ENCODE data around the gene ZBTB20.

Gene ZBTB20

DNA sequence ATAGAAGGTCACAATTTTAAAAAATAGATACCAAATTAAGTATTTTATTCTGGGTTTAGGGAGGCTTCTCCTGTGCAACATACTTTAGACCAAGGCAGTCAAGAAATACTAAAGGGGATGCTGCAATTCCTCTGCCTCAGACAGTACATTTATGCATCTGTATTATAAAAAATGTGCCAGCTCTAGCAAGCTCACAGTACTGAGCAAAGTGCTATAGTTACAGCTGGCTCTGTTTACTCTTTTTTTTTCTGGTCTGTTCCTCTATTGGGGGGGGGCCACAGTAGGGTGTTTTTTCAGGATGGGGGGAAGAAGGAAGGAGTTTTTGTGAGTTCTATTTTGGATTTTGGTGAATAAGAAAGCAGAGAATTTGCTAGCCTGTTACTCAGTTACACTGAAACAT lies 668.3 kb downstream of the ZBTB20 start:
- DNase-seq (ENCODE audit: low spot score) = no peak

GRCh38 chr3:114476511-114476910 lies 670.6 kb downstream of the ZBTB20 start:
- DNase-seq (ENCODE audit: low spot score) = no peak

GRCh38 chr3:114471478-114471877 lies 675.6 kb downstream of the ZBTB20 start:
- DNase-seq (ENCODE audit: low spot score) = no peak

- DNase-seq (ENCODE audit: low spot score) = no peak
These were observed 678.0 kb downstream of the ZBTB20 start for GRCh38 chr3:114469070-114469469.

GRCh38 chr3:114466816-114467215 lies 680.3 kb downstream of the ZBTB20 start:
- no peak for DNase-seq (ENCODE audit: low spot score)

DNA sequence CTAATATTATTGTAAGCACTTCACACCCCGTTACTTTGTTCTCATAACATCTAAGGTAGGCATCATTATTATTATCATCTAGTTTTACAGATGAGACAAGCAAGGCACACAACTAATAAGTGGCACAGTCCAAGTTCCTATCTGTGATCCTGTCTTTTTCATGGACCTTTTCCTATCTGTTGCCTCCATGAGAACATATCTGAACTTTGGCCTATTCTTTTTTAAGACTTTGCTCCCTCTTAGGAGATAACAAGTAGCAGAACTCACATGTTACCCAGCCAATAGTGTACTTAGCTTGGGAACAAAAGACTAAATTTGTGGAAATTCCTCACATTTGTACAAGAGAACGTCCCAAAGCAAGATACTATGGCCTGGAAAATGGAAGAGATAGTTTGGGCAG lies 680.8 kb downstream of the ZBTB20 start:
- no peak for DNase-seq (ENCODE audit: low spot score)

- no peak for DNase-seq (ENCODE audit: low spot score)
These were observed 682.5 kb downstream of the ZBTB20 start for GRCh38 chr3:114464548-114464947.

DNA sequence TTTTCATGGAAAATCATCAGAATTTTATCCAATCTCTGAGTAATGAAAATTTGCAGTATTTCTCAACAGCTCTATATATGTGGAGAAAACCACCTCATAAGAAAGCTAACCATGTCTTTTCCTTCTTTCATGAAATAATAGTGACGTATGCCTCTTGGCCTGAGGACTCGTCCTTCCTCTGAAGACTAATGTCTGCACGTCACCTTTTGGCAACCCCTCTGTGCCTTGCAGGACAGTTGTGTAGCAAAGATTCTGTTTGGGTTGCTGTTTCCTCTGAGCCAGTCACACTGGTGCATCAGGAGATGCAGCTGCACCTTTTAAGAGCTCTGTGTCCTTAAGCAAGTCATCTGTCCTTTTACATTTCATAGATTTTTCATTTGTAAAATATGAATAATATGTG lies 684.3 kb downstream of the ZBTB20 start:
- no peak for DNase-seq (ENCODE audit: low spot score)

DNA sequence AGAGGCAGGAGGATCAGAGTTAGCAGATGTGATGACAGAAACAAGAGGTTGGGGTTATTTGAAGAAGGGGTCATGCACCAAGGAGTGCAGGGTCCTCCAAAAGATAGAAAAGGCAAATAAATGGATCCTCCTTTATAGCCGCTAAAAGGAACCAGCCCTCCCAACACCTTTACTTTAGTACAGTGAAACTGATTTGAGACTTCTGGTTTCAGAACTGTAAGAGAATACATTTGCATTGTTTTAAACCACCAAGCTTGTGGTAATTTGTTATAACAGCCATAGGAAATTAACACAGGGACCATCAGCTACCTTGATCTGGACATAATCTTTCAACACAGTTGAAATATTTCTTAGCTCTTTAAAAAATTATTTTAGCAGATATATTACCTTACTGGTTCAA lies 686.6 kb downstream of the ZBTB20 start:
- DNase-seq (ENCODE audit: low spot score) = no peak

GRCh38 chr3:114456742-114457141 lies 690.3 kb downstream of the ZBTB20 start:
- no peak for DNase-seq (ENCODE audit: low spot score)

GRCh38 chr3:114455432-114455831 lies 691.7 kb downstream of the ZBTB20 start:
- DNase-seq (ENCODE audit: low spot score) = no peak

GRCh38 chr3:114454551-114455251 lies 692.4 kb downstream of the ZBTB20 start:
- no peak for DNase-seq (ENCODE audit: low spot score)

DNA sequence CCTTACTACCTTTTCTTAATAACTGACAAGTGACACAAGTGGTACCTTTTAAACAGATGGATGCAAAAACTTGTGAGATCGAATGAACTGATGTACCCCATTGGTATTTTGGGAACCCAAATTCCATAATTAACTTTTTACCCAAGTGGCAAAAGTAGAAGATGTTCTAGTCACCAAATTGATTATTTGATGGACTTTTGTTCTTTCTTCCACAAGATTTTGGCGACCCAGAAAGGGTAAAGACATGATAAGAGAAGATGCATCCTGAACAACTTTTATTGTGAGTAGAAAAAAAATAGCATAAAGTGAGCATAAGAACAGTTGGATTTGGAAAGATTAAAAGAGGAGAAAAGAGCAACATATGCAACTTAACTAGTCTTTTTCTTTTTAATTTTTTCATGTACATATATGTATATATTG lies 693.7 kb downstream of the ZBTB20 start:
- DNase-seq (ENCODE audit: low spot score) = no peak

DNA sequence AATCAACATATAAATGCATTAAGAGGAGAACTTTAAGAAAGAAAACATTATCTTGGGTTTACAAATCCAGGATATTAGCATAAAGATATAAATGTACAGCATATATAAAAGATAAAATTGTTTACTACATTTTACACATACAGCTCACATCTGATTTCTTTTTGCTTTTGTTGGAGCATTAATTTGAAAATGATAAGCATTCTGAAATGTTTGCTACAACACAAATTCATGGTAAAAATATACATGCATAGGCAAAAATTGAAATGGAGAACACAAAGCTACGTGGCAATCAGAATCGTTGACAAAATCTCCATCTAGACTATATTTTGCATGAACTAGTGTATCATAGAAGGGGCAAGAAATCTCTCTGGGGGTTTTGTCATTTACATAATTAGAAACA lies 694.2 kb downstream of the ZBTB20 start:
- DNase-seq (ENCODE audit: low spot score) = no peak

DNA sequence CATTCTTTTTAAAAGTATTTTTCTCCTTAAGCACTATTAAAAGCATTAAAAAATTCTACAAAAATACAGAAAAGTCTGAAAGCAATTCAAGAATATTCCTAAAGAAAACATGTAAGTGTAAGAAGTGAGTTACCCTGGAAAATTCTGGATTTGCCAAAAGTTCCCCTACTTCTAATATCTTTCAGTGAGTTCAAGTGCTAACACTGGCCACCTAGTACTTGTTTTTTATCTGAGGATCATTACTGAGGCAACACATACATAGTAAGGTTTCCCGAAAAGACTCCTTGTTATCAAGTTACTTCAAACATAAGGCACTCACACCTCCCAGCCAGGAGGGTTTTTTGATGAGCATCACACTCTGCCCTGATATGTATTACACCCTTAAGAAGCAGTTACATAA lies 694.8 kb downstream of the ZBTB20 start:
- DNase-seq (ENCODE audit: low spot score) = no peak

DNA sequence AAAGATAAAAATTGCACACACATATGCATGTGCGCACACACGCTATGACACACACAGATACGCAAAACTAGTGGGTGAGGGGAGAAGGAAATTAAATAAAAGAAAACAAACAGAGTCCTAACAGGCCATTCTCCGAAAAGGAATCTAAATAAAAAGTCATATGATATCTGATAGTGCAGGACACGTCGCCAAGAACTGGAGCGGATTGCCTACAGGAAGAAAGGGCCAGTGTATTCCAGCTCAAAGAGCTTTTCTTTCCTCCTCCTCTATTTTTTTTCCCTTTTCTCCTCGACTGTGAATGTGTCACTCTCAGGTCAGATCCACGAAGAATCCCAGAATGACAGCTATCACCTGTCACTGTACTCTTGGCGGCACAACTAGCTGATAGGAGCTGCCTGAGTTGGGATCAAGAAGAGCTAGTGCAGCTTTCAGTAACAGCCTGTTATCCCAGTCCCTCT lies 695.5 kb downstream of the ZBTB20 start:
- peak; percentile 79 for DNase-seq (ENCODE audit: low spot score)

DNA sequence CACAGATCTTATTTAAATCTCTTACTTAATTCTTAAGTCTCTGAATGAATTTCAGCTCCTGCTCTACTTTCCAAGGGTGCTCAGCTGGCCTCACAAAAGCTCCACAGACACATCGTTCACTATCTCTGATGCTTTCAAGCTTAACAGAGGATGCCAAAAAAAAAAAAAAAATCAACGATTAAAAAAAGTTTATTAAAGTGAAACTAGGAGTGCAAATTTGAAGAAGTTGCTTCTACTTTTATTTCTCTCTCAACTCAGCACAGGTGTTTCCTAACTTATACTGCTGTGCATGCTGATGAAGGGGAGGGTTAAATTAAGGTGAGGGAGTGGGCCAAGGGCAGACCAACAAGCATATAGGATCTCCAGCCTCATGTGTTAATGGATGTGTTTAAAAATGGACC lies 696.0 kb downstream of the ZBTB20 start:
- no peak for DNase-seq (ENCODE audit: low spot score)

DNA sequence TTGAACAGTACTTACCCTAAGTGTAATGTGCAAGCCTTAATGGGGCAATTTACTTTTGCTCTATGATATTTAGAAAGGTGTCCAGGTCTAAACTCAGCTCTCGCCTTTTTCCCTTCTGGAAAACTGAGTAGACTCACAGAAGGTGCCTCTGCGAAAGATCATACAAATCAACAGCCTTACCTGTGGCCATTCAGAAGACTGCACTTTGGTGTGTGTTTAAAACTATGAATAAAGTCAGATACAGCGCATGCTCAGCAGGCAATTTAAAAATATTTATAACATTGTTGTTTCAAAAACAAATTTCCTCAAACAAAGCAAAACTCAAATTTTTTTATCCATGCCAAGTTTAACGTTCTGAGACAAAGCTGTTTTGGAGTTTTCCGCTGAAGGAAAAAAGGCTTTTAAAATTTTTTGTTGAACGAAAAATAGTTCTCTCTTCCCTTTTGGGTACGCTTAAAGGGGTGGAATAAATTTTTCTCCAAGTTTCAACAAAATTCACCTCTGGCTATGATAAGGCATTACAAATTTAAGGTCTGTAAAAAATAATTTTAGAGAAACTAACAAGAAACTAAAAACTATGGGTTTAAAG lies 697.0 kb downstream of the ZBTB20 start:
- DNase-seq (ENCODE audit: low spot score) = no peak

GRCh38 chr3:114449271-114450007 lies 697.6 kb downstream of the ZBTB20 start:
- no peak for DNase-seq (ENCODE audit: low spot score)

- DNase-seq (ENCODE audit: low spot score) = no peak
These were observed 699.1 kb downstream of the ZBTB20 start for GRCh38 chr3:114447950-114448479.

DNA sequence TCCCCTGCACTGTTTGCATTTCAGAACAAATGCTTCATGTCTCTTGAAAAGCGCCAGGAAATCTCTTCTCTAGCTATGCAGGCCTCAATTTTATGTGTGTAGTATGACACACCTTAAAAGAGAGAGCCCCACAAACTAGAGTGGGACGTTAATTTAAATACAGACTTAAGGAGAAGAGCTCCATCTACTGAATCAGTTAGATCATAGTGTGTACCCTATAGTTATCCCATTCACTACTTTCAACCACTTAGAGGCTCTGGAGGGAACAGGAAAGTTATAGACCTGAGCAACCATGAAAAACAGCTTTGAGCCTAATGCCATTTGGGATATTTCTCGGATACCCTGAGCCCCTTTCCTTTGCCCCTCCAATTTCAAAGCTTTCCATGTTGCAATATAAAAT lies 699.5 kb downstream of the ZBTB20 start:
- DNase-seq (ENCODE audit: low spot score) = no peak

- DNase-seq (ENCODE audit: low spot score) = no peak
These were observed 700.5 kb downstream of the ZBTB20 start for GRCh38 chr3:114446600-114446999.

GRCh38 chr3:114445233-114445632 lies 701.9 kb downstream of the ZBTB20 start:
- DNase-seq (ENCODE audit: low spot score) = no peak
